T-helper 1 cell treated with Interleukin-12 subunit alpha and Interleukin-12 subunit beta and Interleukin-4 antibody, amounts not matched to agents 30 μg/mL and 1 μg/mL, for 36 hours (primary cell): ENCODE data around the gene KCNIP3.
"Not testable (repeated sequence)": the region's sequence is repeated elsewhere in the genome, so short reads cannot be mapped to it uniquely, and the experiment has no call there.

Source experiments
- H3K27ac Mint-ChIP-seq: one replicate; pipeline ENCODE4 v1.8.0; 2021; ENCODE audit warnings: mild to moderate bottlenecking, mixed read lengths
- H3K27me3 Mint-ChIP-seq: one replicate; pipeline ENCODE4 v1.8.0; 2021; ENCODE audit warnings: low read depth, mixed read lengths
- H3K36me3 Mint-ChIP-seq: one replicate; pipeline ENCODE4 v1.8.0; 2021; ENCODE audit warnings: low read depth, mixed read lengths
- H3K4me1 Mint-ChIP-seq: one replicate; pipeline ENCODE4 v1.8.0; 2021; ENCODE audit warnings: low read depth, mixed read lengths
- H3K4me3 Mint-ChIP-seq: one replicate; pipeline ENCODE4 v1.8.0; 2021; ENCODE audit warnings: mild to moderate bottlenecking, moderate library complexity, mixed read lengths
- H3K9me3 Mint-ChIP-seq: one replicate; pipeline ENCODE4 v1.8.0; 2021; ENCODE audit warnings: mixed read lengths

KCNIP3 gene

GRCh38 chr2:95402370-95403203, 105.4 kb downstream of the KCNIP3 start, which contains the start of gene FAHD2A:
Gene FAHD2A, plus strand, starts transcription at chr2:95402708. Its CDS starts 2,851 bp downstream, at chr2:95405559.
- H3K27me3 Mint-ChIP-seq = no peaks in the 10 kb centered on the region
- peaks cover 24% of the 10 kb centered on the region for H3K4me1 Mint-ChIP-seq
- H3K4me3 Mint-ChIP-seq = peak within 1 kb of the TSS; percentile 96
- no peaks in the 10 kb centered on the region for H3K9me3 Mint-ChIP-seq
- peak within 1 kb of the TSS; percentile 95 for H3K27ac Mint-ChIP-seq
- H3K36me3 Mint-ChIP-seq = peaks cover 2% of the 10 kb centered on the region

GRCh38 chr2:95403204-95403721, 106.1 kb downstream of the KCNIP3 start:
- Mint-ChIP-seq H3K4me1 (peaks cover 24% of the 10 kb centered on the region), H3K27ac (peak overlapping the region; percentile 95), H3K4me3 (peak overlapping the region; percentile 96)
- H3K9me3 Mint-ChIP-seq, H3K27me3 Mint-ChIP-seq, H3K36me3 Mint-ChIP-seq: not testable (repeated sequence)

- Mint-ChIP-seq H3K4me3 (peak overlapping the region; percentile 96), H3K4me1 (peaks cover 24% of the 10 kb centered on the region)
- not testable (repeated sequence) for H3K9me3 Mint-ChIP-seq, H3K36me3 Mint-ChIP-seq, H3K27ac Mint-ChIP-seq, H3K27me3 Mint-ChIP-seq
These were observed 106.7 kb downstream of the KCNIP3 start for GRCh38 chr2:95403824-95404223.

GRCh38 chr2:95404676-95405075, 107.5 kb downstream of the KCNIP3 start:
- H3K4me1 Mint-ChIP-seq = peaks cover 24% of the 10 kb centered on the region
- not testable (repeated sequence) for H3K36me3 Mint-ChIP-seq, H3K4me3 Mint-ChIP-seq, H3K27me3 Mint-ChIP-seq, H3K27ac Mint-ChIP-seq, H3K9me3 Mint-ChIP-seq

GRCh38 chr2:95411239-95411638, 114.1 kb downstream of the KCNIP3 start:
- not testable (repeated sequence) for H3K9me3 Mint-ChIP-seq, H3K4me3 Mint-ChIP-seq

GRCh38 chr2:95414015-95414594, 117.0 kb downstream of the KCNIP3 start:
- not testable (repeated sequence) for H3K36me3 Mint-ChIP-seq, H3K9me3 Mint-ChIP-seq, H3K4me1 Mint-ChIP-seq, H3K27ac Mint-ChIP-seq, H3K4me3 Mint-ChIP-seq, H3K27me3 Mint-ChIP-seq

More at GRCh38 chr2:95411239-95411638, 114.1 kb downstream of the KCNIP3 start:
- not testable (repeated sequence) for H3K4me1 Mint-ChIP-seq, H3K27me3 Mint-ChIP-seq, H3K36me3 Mint-ChIP-seq, H3K27ac Mint-ChIP-seq

GRCh38 chr2:95415138-95415537, 118.0 kb downstream of the KCNIP3 start:
- H3K4me1 Mint-ChIP-seq, H3K36me3 Mint-ChIP-seq, H3K27me3 Mint-ChIP-seq, H3K4me3 Mint-ChIP-seq, H3K27ac Mint-ChIP-seq, H3K9me3 Mint-ChIP-seq: not testable (repeated sequence)

- H3K27ac Mint-ChIP-seq, H3K4me1 Mint-ChIP-seq: not testable (repeated sequence)
These were observed 118.4 kb downstream of the KCNIP3 start for GRCh38 chr2:95415561-95415960.

GRCh38 chr2:95427196-95427867, 130.2 kb downstream of the KCNIP3 start:
- not testable (repeated sequence) for H3K36me3 Mint-ChIP-seq, H3K27ac Mint-ChIP-seq, H3K9me3 Mint-ChIP-seq, H3K27me3 Mint-ChIP-seq, H3K4me1 Mint-ChIP-seq, H3K4me3 Mint-ChIP-seq

More at GRCh38 chr2:95415561-95415960, 118.4 kb downstream of the KCNIP3 start:
- not testable (repeated sequence) for H3K9me3 Mint-ChIP-seq, H3K4me3 Mint-ChIP-seq, H3K27me3 Mint-ChIP-seq, H3K36me3 Mint-ChIP-seq

- H3K36me3 Mint-ChIP-seq, H3K4me1 Mint-ChIP-seq, H3K27me3 Mint-ChIP-seq, H3K27ac Mint-ChIP-seq, H3K4me3 Mint-ChIP-seq, H3K9me3 Mint-ChIP-seq: not testable (repeated sequence)
These were observed 132.8 kb downstream of the KCNIP3 start for GRCh38 chr2:95429748-95430467.

GRCh38 chr2:95433373-95433772, 136.2 kb downstream of the KCNIP3 start:
- not testable (repeated sequence) for H3K4me1 Mint-ChIP-seq, H3K27ac Mint-ChIP-seq, H3K4me3 Mint-ChIP-seq, H3K9me3 Mint-ChIP-seq, H3K36me3 Mint-ChIP-seq, H3K27me3 Mint-ChIP-seq

GRCh38 chr2:95433973-95434372, 136.8 kb downstream of the KCNIP3 start:
- H3K27me3 Mint-ChIP-seq, H3K4me3 Mint-ChIP-seq, H3K4me1 Mint-ChIP-seq, H3K27ac Mint-ChIP-seq, H3K36me3 Mint-ChIP-seq, H3K9me3 Mint-ChIP-seq: not testable (repeated sequence)

GRCh38 chr2:95434507-95435076, 137.4 kb downstream of the KCNIP3 start:
- H3K27ac Mint-ChIP-seq, H3K4me3 Mint-ChIP-seq, H3K4me1 Mint-ChIP-seq, H3K27me3 Mint-ChIP-seq, H3K9me3 Mint-ChIP-seq, H3K36me3 Mint-ChIP-seq: not testable (repeated sequence)

- H3K4me3 Mint-ChIP-seq, H3K9me3 Mint-ChIP-seq, H3K36me3 Mint-ChIP-seq, H3K4me1 Mint-ChIP-seq, H3K27ac Mint-ChIP-seq, H3K27me3 Mint-ChIP-seq: not testable (repeated sequence)
These were observed 138.2 kb downstream of the KCNIP3 start for GRCh38 chr2:95435162-95435871.
